Measurements from ENCODE around the gene ARFGAP3.

DNA sequence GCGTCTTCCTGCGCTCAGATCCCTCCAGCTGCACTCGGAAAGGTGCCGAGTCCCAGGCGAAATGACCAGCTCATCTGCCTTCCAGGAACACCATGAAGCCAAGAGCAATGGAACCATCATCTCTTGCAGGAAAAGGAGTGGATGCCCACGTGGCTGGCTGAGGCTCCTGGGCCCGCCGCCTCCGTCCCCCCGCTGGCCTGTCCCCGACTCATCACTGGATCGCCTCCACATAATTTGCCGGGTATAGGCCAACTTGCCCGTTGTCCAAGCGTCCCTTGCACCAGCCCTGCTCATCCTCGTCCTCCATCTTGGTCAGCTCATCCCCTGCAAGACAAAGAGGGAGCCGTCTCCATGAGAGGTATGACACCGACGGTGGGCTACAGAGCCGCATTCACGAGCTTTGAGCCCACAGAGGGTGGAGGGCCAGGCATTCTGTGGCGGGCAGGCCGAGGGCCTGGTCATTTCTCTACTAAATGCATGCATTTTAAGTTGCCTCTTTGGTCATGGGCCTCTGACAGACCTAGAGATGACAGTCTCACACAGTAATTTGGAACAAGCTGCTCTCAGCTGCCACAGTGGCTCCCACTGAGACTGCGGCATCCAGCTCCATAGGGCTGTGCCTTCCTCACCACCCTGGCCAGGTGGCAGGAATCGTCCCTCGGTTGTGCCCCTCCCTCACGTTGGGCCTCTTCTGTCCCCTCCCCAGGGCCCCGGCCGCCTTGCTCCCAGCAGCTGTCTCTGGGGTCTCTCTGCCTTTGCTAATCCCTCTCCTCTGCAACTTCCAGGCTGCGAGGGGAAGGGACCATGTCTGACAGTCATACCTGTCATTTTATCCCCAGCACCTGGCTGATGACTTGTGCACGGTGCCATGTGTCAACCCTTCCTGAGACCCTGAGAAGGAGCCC lies 14.3 kb upstream of the ARFGAP3 start:
- TF ChIP-seq CTCF (IDR thresholded peaks at IDR 0.05 in 4 of 5, conservative IDR thresholded peaks at IDR 0.05 in 1 of 5) (no peak), POLR2A (IDR thresholded peaks at IDR 0.05) (no peak)
